HTERT RPE-1 (cell line): ENCODE data around the gene CAMK2A.

Source experiments
- in situ Hi-C: fragments of 300-500 bp; cut with MboI; formaldehyde crosslinking; loops from 4 replicates; pipeline ENCODE4 v1.14.3; 2020; ENCODE audit warnings: low sequenced_read_pairs

CAMK2A gene

DNA sequence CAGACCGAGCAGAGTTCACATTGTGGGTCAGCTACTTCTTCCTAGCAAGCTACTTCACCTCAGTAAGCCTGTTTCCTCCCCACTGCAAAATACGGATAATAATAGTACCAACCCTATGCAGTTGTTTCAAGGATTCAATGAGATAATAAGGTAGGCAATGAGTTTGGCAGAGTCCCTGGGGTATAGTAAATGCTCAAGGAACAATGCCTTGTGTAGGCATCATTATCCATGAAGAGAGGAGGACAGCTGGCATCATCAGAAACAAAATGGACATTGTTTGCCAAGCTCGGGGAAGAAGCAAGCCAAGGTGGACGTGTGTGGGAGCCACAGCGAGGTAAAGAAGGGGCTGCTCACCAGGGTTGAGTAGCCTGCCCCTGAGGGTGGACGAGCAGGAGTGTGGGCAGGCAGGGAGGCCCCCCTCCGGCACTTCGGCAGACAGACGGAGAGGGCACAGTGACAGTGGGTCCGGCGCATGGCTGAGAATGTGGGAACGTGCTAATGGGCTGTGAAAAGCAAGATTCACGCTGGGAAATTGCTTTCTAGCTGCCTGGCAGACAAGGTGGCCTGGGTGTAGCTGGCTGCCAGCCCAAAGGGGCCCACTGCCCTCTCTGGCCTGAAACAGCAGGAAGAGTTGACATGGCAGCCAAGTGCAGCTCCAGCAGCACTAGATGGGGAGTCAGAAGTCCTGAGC, 10.1 kb downstream of the CAMK2A start:
- in situ Hi-C loops: no loop called here

DNA sequence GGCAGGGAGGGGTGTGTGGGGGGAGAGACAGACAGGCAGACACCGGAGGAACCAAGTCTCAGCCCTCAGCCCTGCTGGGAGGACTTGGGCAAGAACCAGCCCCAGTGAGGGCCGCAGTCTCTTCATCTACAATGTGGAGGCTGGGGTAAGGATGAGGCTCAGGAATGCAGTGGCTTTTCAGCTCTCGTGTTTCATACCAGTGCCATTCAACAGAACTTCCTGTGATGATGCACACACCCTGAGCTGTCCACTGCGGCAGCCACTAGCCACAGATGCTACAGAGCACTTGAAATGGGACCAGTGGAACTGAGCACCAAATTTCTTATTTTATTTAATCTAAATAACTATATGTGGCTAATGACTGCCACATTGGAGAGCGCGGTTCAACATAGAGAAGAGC, 10.7 kb downstream of the CAMK2A start:
- in situ Hi-C loops: no loop called here

DNA sequence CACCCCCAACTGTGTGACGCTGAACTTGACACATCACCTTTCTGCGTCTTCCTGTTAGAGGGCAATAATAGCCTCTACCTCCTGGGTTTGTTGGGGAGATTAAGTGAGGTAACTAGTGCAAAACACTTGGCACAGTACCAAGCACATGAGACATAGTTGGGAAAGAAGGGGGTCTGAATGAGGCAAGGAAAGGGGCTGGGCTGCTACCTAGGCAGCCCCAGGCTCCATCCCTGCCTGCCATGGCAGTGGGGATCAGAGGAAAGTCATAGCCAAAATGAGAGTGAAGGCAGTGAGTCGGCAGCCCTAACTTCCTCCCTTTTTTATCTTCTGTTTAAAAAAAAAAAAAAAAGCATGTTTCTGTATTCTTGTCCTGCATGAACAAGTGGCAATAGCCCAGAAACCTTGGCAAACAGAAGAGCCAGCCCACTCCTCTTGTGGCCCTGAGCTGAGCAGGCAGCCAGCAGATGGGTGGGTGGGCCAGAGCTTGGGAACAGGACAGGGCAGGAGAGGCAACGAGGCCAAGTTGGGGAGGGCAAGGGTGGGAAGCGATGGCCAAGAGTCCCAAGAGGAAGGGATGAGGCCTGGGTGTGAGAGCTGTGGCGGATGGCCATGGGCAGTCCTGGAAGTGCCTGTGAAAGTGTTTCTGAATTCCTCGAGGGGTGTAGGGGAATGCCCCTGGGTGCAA, 11.4 kb downstream of the CAMK2A start:
- in situ Hi-C loops: no loop called here

DNA sequence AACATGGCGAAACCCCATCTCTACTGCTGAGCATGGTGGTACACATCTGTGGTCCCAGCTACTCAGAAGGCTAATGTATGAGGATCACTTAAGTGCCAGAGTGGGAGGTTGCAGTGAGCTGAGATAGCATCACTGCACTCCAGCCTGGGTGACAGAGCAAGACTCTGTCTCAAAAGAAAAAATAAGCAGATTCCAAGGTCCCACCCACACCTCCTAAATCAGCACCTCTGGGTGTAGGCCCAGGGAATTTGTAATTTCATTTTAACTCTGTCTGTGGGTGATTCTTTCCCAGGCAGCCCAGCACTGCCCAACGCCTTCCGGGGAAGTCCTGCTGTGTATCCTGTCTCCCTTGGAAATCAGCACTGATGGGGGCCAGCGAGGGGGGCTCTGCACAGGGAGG, 12.5 kb downstream of the CAMK2A start:
- in situ Hi-C loops: no loop called here

DNA sequence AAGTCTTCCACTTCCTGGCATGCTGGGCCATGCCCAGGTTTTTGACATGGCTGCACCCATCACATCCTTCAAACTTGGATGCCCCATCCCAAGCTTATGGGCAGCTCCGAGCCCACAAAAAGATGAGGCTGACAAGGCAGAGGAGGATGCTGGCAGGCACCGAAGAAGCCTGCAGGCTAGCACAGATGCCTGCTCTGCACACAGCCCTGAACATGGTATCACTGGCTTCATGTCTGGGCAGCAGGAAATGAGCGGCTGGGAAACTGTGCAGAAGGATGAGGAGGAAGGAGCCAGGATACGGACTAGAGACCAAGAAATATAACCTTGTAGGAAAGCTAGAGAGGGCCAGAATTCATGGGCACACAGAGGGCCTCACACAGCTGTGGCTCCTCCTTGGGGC, 14.8 kb downstream of the CAMK2A start:
- in situ Hi-C loops: no loop called here

DNA sequence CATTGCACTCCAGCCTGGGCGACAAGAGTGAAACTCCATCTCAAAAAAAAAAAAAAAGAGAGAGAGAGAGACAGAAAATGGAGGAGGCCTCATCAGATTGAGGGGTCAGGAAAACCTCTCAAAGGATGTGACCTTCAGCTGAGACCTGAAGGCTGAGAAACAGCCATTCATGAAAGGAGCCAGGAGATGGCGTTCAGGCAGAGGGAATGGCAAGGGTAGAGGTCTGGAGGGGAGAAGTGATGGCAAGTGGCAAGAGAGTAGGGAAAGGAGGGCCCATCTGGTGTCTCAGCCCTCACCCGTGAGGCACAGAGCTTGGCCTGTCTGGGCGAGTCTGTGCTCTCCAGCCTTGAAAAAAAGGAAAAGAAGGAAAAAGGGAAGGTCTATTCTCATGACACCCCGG, 17.0 kb downstream of the CAMK2A start:
- in situ Hi-C loops: no loop called here

DNA sequence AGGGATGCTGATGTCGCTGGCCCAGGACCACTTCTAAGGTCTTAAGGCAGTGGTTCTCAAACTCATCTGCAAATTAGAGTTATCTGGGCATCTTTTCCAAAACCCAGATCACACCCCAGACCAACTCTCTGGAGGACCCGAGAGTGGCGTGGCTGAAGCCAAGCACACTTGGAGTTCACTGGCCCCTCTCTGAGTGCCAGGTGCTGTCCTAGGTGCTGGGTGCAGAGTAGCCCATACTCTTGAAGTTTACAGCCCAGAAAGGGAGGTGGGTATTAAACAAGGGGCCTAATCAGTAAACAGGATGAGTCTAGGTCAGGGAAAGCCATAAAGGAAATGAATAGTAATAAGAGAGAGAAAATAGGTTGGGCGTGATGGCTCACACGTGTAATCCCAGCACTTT, 17.6 kb downstream of the CAMK2A start:
- in situ Hi-C loops: no loop called here

DNA sequence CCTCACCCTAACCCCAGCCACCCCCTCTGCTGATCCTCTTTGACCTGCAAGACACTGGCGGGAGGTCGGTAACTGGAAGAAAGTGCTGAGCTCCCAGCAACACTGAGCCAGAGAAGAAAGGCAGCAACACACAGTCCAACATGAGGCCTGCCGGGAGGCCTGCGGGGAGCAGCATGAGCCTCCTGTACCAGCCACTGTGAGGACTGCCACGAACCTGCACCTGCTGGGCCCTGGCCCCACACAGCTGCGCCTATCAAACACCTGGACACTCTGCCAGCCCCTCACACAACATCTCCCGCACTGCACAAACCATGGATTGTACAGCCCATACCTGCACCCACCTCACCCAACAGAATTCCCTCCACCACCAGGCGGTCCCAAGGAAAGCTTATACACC, 18.3 kb downstream of the CAMK2A start:
- in situ Hi-C loops: no loop called here

DNA sequence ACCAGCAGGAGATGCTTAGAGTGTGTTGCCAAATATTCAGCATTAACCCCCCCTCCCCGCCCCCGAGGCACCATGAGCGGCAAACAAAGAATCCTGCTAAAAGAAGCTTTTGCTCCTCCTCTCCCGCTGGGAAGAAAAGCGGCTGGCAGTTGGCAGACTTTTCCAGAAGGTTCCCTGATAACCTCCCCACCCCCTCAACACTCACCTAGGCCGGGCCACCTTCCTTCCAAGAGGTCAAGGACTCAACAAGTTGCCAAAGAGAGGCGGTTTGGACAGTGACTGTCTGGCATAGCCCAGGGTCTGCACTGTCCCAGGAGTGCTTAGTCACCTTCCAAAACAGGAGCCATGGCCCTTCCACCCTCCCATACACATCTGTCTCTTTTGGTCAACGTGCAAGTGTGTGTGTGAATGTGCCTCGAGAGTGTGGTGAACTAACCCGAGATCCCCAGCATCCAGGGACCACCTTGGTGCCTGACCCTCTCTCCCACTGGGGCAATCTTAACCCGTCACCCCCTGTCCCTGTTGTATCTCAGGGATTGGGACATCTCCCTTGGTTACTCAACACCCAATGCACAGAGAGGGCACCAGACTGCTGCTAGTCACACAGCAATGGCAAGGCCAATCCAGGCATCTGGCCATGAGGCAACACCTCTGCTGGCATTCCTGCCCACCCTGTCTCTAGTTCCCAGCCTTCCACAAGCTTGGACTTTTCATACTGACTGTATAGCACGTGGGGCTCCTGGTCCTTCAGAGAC, 18.9 kb downstream of the CAMK2A start:
- in situ Hi-C loops: no loop called here

DNA sequence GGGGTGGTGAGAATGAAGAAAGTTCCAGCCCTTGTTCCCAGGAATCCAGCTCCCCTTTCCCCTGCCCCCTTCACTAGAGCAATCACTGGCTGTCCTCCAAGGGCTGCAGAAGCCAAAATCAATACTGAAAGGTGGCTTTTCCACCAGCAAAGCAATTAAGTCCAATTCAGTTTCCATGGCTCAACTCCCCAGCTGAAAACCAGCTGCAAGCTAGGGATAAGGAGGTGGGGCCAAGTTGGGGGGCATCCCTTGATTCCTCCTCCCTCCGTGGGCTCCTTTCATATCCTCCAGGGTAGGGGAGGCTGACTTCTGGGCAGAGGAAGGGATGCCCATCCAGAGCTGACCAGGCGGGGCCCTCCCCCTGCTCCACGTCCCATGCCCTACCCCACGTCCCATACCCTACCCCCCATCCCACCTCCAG, 22.7 kb downstream of the CAMK2A start:
- in situ Hi-C loops: no loop called here

DNA sequence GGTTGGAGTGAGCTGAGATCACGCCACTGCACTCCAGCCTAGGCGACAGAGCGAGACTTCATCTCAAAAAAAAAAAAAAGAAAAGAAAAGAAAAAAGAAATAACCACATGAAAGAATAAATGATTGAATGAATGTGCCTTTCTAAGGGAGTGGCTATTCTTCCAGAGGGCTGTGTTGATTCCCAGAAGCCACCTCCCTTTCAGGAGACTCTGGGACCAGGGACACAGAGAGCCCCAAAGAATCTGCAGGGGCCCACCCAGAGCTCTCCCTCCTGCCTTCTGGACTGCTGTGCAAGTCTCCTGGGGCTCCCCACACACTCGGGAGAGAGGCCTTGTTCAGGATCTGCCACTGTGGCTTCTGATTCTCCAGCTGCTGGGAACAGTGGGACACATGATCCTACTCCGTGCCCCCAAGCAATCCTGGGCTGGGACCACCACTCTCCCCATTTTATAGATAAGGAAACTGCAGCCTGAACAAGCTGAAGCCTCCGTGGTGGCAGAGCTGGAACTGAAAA, 23.6 kb downstream of the CAMK2A start:
- in situ Hi-C loops: no loop called here

DNA sequence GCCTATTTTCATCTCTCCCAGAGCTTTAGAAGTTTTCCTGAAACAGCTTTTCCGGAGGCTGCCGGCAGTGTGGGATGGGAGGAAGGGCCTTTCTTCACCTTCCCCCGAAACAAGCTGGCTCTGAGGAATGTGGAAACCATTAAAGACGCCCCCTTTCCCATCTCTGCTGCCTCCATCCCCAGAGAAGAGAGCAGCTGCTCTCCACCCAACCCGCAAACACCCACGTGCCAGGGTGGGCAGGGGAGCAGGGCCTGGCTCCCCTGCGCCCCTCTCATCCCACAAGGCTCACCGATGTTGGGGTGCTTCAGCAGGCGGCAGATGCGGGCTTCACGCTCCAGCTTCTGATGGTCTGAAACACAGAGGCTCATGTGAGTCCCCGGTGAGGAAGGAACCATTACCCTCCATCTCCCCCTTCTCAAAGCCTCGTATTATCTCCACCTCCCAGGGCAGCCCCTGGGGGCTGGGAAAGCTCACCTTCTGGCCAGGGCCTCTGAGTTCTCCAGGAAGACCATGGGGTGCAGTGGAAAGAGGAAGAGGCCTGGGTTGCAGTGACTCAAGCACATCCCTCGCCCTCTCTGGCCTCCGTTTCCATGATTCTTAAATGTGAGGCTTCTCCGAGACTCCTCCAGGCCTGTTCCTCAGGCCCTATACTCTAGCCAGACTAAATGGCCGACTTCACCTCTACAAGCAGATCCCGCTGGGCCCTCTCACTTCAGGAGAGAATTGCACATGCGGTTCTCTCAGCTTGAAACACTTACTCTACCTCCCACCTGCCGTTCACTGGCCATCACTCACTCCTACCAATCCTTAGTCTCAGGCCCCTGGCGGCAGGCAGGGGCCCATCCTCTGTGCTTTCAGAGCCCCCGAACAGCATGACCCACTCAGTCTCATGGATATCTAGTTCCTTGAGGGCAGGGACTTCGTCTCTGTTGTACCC, 24.6 kb downstream of the CAMK2A start:
- in situ Hi-C loops: no loop called here

DNA sequence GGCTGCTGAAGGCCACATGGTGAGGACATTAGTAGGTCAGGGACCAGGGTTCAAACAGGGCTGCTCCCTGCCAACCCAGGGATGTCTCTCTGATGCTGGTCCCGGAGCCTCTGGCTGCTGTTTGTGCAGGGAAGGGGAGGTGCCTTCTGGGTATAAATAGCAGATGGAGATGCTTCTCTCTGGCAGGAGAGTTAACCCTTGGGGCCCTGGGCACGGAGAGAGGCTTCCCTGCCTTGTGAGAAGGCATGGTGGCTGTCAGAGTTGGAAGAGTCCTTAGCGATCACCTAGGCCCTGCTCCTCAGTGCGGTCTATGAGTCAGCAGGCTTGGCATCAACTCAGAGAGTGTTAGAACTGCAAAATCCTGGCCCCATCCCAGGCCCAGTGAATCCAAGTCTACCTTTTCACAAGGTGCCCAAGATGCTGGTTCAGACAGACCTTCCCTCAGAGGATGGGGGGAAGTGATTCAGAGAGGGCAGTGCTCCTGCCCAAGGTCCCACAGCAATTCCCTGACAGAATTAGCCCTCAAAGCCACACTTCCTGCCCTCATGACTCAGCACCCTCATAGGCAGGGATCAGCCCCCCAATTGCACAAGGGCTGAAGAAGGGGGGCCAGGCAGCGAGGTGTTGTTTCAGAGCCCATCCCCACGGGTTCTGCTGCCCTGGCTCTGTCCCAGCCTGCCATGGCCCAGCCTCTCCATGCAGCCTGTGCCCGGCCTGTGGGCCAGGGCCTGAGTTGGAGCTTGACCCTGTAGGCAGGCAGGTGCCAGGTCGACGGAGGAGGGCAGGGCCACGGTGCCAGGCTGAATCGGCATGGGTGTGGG, 25.6 kb downstream of the CAMK2A start:
- in situ Hi-C loops: no loop called here

DNA sequence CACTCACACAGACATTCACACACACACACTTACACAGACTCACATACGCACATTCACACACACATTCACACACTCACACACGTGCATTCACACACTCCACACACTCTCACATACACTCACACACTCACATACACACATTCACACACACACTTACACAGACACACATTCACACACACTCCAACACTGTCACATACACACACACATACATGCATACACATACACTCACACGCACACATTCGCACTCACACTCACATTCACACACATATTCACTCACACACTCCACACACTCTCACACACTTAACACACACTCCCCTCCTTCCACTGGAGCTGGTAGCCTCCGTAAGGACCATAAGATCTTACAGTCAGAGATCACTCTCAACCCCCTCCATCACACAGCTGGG, 26.2 kb downstream of the CAMK2A start:
- in situ Hi-C loops: no loop called here

DNA sequence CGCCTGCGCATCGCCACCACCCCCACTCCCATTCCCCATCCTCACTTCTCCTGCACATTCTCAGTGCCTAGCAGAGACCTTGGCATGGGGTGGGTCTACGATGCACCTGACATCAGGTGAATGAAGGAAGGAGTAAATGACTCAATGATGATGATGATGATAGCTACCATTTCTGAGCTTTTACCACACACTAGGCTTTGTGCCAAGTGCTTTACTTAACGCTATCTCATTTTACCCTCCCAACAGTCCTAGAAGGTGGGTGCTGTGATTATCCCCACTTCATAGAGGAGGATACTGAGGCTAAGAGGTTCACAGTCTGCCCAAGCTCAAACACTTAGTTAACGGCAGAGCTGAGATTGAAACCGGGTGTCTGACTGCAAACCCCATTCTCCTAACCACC, 27.1 kb downstream of the CAMK2A start:
- in situ Hi-C loops: no loop called here

DNA sequence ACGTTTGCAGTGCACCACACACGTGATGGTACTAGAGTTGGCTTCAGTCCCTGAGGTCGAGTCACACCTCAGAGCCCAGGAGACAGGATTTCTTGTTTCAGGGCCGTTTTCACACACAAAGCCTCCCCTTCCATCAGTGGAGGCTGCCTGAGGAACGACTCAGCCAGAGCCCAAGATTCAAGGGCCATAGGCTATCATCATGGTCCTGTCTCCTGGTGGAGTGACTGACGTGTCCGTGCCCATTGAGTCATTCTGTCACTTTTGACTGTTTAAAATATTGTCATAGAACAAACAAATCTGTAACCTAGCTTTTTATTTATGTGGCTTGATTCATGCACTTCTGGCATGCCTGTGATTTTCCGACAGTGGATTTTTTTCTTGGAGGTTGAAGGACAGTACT, 28.3 kb downstream of the CAMK2A start:
- in situ Hi-C loops: no loop called here

DNA sequence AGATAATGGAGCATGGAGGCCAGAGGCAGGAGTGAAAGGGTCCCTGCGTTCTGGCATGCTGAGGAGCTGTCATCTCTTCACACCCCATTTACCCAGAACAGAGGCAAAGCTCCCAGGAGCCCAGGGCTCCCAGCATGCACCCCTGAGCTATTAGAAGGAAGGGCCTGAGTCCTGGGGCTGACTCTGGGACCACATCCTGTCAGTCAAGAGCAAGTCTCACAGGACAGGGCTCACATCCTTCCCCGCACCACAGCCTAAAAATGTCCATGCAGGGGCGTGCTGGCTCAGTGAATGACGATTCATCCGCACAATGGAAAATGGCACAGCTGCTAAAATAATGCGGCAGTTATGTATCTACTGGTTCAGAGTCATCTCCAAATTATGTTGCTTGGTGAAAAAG, 31.4 kb downstream of the CAMK2A start:
- in situ Hi-C loops: no loop called here

DNA sequence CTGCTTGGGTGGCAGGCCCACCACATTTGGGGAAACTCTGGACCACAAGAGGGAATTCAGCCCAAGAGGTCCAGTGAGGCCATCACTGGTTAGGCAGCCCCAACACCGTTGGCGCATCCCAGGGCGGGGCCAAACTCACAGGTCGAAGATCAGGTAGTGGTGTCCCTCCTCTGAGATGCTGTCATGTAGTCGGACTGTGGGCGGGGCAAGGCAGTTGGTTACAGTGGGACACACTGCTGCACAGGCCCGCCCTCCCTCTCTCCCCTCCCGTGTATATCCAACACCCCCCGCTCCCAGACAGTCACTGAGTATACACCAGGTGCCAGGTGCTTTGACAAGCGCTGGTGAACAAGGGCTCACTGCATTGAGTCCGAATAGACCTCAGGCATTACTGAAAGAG, 32.1 kb downstream of the CAMK2A start:
- in situ Hi-C loops: no loop called here

DNA sequence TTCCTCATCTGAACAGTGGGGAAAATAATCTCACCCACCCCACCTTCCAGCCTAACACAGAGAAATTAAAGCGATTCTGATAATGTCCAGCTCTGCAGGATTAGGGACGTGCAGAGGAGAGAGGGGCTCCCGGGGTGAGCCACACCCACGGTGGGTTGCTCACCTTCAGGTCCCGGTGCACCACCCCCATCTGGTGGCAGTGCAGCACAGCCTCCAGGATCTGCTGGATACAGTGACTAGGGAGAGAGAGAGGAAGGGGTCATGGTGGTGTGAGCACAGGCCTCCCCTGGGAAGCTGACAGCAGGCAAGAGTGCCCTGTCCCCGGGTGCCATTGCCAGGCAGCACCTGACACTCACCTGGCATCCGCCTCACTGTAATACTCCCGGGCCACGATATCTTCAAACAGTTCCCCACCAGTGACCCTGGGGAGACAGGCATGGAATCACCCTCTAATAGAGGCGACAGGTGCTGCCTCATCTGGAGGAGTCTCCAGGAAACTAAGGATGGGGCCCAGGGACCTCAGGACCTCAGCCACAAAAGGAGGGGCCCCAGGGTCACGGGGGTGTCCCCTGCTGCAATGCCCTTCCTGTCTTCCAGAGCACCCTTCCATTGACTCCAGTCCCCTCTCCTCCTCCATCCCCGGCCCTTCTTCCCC, 33.0 kb downstream of the CAMK2A start:
- in situ Hi-C loops: no loop called here
